NCI-H2107 (cell line): ENCODE data around the gene MSI2.
"Not testable (repeated sequence)": the region's sequence is repeated elsewhere in the genome, so short reads cannot be mapped to it uniquely, and the experiment has no call there.

Source experiments
- DNase-seq: peaks from one replicate; lab custom pipeline; 2025; lab: John Stamatoyannopoulos, UW

The MSI2 gene

DNA sequence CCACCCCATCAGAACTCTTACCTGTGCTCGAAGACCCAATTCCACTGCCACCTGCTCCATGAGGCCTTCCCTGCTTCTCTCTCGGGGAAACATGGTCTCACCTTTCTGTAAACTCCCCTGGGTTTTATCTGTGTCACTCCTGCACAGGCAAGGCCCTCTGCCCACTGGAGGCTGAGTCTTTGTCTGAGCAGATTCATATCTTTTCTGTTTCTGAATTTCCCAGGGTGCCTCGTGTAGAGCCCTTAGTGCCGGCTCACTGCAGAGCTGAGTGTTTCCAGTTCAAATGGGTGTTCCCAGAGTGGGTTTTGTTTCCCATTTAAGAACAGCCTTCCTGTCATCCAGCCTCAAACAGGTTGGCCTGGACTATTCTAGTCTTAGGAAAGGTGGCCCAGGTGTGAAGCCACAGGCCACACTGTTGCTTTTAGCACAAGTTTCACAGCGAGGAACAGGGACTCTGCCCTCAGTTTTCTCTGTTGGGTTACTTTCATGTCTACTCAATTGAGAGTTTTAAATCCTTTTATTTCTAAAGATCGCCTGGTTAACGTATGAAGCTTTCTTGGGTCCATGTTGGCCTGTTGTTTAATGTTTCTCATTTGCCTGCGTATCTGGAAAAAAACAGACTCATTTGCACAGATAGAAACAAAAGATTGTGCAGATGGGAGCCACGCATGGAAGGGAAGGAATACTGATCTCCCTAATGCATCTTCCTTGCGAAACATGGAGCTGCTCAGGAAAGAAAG, 228.7 kb downstream of the MSI2 start:
- DNase-seq: peak; percentile 70

DNA sequence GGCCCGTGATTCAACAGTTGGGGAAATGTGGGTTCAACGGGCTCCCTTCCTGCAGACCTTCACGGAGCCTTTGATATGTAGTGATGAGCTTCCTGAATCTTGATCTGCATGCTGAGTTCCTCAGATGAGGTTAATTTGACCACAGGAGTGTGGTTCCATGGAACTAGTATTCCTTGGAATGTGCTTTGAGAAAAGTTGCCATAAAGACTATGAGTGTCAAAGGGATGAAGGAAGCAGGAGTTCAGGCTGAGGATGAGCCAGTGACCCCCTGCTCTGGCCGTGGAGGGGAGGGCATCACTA, 229.2 kb downstream of the MSI2 start:
- DNase-seq: no peak

DNA sequence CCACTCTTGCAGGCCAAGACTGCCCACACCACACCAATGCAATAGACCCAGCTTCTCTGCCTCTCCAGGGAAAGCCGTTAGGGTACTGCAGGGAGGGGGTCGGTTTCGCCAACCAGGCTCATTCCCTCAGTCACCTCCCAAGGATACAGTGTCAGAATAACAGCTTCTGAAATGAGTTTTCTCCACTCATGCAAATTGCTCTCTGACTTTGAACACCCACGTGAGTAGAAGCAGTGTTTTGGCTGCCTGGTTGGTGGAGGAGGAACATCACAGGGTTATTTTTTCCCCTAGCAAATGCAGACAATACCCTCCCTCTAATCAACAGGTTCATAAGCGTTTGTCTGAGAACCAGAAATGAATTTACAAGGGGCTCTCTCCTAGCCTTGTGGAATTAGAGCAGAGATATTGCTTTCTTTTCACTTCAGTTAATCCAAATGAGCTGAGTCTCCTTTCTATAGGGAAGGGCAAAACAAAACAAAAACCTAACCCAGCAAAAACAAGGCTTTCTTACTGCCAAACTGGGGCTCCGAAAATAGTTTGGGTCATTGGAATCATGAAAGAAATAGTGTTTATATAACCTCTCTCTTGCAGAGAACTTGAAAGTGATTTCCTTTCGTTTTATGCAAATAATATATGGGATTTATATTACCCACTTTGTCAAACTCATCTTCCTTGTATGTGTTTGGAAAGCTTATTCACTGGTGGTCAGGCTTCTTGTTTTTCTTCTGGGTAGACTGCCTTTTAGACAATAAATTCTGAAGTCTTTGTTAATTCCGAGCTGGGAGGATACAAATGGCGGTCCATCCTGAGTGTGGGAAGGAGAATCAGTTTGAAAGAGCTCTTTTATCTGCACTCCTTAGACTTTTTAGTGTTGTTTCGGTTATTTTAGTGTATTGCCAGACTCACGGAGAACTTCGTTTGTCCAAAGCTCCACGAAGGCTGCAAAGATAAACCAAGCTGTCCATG, 229.9 kb downstream of the MSI2 start:
- DNase-seq: no peak

DNA sequence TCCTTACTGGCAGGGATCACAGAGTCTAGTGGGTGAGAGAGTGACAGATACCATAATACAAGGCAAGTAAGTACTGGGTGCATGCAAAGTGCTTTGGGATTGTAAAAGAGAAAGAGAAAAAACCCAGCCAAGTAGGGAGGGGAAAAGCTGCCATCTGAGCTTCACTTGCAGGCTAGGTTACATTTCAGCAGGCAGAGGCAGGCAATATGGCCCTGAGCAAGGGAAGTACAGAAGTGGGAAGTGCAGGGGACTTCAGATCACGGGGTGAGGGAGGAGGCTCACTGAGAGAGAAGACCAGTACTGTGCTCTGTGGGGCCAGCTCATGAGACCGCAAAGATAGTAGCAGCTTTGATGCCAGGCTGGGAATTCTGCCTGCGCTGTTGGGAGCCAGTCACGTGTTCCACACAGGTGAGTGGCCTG, 230.6 kb downstream of the MSI2 start:
- no peak for DNase-seq

DNA sequence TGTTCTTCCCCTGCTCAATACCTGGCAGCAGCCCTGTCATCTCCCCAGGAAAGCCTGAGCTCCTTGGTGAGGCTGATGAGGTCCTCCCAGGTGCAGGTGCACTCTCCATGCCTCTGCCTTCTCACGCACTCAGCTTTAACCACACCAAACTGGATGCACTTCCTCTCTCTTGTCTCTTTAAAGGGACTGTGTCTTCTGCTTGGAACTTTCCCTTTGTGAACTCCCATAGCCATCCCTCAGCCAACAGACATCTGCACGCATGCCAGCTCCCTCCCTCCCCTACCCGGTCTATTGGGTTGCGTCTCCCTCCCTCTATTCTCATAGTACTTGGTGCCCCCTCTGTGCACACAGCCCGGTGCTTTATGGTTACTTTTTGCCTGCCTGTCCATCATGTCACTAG, 231.2 kb downstream of the MSI2 start:
- no peak for DNase-seq

DNA sequence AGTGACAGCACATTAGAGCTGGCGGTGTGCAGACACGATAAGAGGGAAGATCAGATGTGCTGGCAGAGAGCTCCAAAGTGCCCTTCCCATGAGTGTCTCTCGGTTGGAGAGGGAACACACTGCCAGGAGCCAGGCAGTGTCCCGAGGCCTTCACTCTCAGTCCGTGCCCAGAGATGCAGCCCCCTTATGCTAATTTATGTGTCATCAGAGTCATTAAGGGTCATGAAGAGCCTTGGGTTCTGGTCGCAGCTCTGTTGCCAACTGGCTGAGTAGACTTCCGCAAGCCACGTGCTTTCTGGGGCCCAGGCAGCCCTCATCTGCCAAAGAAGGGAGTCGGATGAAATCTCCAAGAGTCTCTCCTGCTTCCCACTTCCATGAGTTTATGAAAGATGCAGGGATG, 232.5 kb downstream of the MSI2 start:
- no peak for DNase-seq

DNA sequence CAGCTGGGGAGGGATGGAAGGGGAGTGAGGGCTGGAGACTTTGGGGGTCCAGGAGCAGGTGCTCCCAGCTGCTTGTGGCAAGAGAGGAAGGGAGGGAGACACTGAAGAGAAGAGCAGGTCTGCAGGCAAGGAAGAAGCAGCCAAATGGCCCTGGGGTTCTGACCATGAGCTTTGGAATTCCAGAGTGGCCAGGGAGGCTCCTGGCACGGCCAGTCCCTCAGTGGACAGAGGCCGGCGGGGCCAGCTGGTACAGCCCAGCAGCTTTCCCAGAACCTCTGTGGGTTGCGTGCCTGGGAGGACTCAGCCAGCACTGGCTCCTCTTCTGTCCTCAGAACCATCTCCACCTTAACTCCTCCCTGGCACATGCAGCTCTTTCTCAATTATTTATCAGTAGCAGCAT, 233.0 kb downstream of the MSI2 start:
- DNase-seq: no peak

DNA sequence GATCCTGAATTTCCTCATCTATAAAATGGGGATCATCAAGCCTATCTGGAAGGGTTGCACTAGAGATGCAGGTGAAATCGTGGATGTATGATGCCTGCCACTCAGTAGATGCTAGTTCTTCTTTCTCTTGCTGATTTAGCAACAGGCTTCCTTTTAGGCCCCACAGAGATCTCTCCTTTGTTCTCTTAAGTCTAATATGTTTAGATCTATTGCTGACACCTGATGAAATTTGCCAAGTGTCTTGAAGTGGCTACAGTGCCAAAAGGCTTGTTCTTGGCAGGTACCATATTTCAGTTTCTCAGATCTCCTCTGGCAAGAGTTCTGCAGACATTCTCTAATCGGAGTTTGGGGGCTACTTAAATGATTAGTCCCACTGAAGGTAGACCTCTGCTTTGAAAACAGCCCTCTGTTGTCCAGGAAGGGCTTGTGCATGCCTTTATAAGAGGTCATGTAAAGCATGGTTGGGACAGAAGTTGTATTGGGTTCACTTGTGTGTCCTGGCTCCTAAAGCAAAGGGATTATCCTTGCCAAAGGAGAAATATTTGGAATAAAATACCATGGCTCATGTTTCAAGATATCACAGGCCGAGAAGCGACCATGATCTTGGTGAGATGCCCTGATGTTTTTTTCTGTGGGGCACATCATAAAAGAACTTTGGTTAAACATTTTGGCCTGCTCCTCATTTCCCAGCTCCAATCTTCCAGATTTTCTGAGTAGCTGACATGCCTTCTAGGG, 234.0 kb downstream of the MSI2 start:
- no peak for DNase-seq

DNA sequence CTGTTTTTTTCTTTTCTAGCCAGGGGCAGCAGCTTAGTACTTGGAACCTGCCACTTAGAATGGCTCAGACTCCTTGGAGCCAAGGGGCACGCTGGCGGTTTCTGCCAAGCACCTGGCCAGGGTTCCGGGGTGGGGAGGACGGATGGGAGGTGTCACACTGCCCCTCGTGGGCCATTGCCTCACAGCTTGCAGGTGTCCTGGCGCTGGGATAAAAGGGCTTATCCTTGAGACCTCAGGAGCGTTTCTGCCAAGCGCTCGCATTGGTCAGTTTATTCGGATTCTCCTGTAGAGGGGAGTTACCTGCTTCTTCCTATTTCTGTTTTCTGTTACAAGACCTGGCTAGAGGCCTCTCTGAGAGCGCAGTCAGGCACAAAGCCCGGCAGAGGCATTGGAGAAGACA, 234.6 kb downstream of the MSI2 start:
- DNase-seq: no peak

DNA sequence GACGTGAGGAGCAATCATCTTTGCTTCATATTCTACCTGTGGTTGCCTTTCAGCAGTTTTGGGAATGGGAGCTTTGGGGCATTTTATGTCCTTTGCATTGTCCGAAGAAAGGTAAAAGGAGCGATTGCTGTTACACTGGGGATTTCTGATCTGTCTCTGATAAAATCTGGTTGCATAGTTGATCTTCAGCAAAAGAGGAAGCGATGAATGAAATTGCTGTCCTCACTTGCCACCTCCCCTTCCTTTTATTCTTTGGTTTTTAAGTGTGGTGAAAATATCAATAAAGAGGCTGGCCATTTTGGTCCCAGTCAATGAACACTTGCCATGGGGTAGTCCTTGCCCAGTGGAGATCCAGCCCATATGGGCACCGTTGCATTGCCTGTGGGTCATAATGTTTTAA, 236.8 kb downstream of the MSI2 start:
- no peak for DNase-seq

DNA sequence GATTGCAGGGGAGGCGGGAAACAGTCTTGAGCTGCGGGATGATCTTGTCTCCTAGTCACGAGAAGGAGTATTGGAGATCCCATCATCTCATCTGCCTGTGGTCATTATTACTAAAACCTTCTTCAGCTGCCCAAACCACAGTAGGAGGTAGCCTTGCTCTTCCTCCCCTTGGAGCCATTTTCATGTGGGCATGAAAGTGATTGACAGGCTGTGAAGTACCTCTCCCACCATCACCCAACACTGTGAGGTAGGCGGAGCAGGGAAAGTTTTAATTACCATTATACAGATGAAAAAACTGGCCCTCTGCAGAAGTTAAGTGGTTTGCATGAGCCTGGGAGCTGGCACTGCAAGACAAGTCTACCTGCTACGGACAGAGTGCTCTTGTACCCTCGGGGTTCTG, 237.3 kb downstream of the MSI2 start:
- DNase-seq: no peak

DNA sequence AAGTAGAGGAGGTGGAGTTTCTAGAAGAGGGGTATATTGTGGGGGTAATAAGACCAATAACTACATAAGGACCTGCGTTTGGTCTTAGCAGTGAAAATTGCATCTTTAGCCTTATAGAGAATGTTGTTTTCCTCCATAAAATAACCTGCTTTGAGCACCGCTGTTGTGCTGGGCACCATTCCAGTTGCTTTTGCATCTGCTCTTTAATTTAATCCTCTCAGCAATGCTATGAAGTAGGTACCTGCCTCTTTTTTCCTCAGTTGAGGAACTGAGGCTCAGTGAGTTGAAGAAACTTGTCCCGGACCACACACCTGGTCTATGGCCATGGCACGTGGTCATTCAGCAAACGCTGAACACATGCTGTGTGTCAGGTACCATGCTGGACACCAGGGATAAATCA, 238.1 kb downstream of the MSI2 start:
- DNase-seq: no peak

DNA sequence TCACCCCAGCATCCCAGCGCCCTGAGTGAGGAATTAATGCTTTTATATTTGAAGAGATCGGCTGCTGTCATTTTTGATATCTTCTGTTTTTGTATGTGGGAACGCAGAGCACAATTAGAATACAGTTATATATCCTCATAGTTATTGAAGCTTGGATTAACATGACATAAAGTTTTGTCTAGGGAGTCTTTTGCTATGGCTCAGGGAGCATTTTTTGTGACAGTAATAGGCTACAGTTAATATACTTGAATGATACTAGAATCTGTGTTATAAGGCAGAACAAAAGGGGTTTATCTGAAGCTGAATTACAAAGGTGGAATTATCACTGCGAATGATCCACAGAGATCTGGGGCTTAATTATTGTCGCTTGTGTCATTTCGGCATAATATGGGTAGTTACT, 239.4 kb downstream of the MSI2 start:
- DNase-seq: no peak

DNA sequence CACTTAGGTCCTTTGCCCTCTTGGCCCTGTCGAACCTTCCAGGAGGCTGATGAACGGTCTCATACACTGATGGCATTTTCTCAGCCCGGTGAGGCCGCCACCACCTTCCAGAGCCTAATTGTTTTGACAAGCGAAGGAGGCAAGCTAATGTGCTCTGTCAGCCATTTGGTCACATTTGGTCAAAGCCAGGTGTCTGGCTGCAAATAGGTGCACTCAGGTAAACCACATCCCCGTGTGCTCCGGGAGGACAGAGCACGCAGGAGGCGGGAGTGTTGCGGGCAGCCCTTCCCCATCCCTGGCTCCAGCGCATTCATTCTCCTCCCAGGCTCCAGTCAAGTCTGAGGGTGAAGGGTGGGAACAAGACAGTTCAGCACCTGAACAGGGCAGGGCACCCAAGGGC, 240.1 kb downstream of the MSI2 start:
- no peak for DNase-seq

DNA sequence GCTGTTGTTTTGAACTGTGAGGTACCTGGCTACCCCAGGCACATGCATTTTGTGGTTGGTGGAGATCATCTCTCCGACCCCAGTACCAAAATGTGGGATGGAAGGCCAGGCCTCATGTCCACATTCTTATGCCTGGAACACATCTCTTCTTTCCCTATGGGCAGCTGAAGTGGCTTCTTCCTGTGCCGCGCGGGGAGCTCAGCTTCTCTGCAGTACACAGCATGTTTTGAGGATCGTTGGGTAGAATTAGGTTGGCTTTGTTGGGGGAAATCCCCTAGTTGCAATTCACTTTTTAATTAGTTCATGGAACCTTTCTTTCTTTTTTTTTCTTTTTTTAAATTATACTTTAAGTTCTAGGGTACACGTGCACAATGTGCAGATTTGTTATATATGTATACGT, 242.1 kb downstream of the MSI2 start:
- no peak for DNase-seq

DNA sequence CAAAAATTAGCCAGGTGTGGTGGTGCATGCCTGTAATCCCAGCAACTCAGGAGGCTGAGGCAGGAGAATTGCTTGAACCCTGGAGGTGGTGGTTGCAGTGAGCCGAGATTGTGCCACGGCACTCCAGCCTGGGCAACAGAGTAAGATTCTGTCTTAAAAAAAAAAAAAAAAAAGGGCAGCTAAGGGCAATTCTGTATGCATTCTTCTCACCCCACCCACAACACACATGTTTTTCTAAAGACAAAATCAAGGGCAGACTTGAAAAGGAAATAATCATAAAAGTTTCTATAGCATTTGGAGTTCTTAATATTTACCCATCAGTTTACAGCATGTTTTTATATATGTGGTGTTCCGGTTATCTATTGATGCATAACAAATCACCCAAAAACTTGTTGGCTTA, 242.9 kb downstream of the MSI2 start:
- DNase-seq: not testable (repeated sequence)

DNA sequence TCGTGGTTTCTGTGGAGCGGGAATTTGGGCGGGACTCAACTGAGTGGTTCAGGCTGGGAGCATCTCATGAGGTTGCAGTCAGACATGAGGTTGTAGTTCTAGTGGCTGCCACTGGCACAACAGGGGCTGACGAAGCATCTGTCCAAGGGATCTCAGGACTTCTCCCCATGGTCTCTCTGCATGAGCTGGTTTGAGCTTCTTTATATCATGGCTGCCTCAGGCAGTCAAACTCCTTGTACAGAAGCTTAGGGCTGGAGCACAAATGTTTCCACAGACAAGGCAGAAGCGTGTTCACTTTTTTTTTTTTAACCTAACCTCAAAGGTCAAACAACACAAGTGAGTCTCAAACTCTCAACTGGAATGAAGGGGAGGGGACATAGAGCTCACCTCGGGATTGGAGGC, 243.3 kb downstream of the MSI2 start:
- DNase-seq: no peak

DNA sequence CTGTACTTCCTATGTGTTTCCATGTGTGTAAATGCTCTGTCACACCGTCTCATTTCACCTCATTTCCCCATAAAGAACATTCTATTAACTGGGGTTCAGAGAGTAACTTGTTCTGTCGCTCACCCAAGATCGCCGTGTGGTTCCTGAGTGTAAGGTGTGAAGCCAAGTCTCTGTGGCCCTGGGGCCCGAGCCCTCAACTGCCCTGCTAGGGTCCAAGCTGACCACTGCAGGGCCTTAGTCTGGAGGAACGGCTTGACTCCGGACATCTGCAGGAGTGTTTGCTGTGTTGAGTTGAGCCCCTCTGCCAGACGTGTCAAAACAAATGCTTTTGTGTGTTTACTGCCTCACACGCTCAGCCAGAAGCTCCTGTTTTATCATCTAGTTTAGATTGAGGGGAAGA, 244.7 kb downstream of the MSI2 start:
- no peak for DNase-seq

DNA sequence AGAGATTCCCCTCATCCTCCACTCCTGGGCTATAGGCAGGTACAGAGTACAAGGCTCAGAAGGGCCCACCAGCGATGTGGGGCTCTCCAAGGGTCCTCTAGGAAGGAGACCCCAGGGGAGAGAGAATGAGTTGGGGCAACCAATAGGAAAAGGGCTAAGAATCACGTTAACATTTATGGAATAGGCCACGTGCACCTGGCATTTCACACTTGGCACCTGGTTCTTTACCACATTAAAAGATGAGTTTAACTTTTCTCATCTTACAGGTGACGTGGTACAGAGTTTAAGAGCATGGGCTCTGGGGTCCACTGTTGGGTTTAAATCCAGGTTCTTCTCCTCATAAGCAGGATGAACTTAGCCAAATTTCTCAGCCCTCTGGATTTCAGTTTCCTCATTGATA, 245.7 kb downstream of the MSI2 start:
- DNase-seq: no peak

DNA sequence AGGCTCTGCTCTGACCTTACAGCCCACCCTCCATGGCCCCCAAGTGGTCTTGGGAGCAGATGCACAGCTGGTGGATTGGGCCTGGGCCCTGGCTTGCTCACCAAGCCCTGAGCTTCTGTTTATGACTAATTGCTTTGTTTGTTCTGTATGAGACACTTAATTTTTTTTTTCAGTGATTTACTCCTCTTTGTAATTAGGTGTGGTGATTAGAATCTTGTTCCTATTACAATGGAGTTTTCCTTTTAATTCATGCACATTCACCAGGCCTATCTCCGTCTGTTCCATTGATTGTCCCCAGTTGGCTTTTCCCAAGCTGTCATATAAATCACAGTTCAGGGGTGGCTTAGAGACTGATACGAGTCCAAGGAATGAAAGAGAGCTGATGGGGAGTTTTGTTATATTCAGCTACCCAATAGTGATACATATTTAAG, 246.5 kb downstream of the MSI2 start:
- DNase-seq: no peak

DNA sequence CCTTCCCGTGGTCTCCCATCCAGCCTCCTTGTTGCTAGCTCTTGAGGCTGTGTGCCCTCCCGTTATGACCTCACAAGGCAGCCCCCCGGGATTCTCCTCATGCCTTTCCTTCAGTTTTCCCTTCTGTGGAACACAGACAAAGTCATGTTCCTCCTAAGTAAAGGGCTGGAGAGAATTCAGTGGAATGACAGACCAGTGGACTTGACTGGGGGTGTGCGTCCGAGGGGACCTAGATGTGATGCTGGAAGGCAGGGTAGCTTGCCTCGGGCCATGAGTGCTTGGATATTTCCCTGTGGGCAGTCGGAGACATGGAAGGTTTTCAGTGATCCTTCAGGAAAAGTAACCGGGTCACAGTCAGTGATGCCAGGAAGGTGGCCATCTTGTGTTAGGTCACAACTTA, 247.9 kb downstream of the MSI2 start:
- DNase-seq: no peak

DNA sequence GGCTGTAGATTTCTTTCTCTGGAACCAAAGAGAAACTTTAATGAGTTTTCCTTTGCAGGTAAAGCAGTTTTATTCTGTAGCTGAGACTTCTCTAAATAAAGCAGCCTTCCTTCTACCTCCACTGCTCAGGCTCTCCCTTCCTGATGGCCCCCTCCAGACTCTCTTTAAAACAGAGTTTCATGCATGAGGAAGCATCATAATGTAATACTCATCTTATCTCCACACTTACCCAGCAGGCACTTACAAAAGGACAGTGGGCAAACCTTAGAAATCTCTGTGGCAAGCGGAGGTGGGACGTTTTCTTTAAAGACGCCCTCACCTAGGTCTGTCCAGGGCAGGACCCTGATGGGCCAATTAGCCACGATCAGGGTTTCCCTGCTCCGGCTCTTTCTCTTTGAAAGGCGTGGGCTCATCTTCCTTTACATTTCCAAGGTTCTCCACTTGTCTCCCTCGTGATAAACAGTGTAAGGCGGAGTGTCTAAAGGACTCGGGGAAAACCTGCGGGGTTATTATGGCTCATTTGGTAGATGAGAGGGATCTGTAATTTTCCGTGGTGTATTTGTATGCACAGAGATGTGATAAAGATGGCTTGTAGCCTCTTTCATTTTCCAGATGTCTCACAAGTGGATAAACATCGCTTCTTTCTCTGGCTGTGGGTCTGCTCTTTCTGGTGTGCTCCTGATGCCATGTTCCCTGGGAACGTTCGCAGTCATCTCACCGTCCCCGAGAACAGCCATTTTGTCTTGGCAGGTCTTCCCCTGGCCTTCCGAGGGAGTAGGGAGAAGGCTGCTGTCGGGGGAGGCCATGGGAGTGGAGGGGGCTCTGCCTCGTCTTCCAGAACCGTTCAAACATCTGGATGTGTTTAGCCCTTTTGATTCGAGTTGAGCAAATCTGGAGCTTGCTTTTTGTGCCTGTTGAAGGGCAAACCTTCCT, 249.8 kb downstream of the MSI2 start:
- DNase-seq: no peak
